Panc1 (cell line): Measurements from ENCODE around the gene SDC3. TPM values are rescaled to one million over a fixed set of nuclear protein-coding genes. Genes with fewer than 3 reads are reported as not detected.

ENCODE experiments used
- ATAC-seq: fragments of 200-7000 bp; cut with Tn5 transposase; 2 replicates; pipeline ENCODE4 v1.9.1; 2020; ENCODE audit warnings: mild to moderate bottlenecking, moderate library complexity
- BruUV-seq: library from RNA; stranded (reverse); fragments of 400-500 nt; replicated peaks from 2 replicates; lab custom pipeline; 2021; lab: Mats Ljungman, UMichigan
- CTCF ChIA-PET: fragments of 300-600 bp; sonication (Branson Sonifier 250); formaldehyde crosslinking; loops from one replicate; lab custom pipeline; 2022; ENCODE audit warnings: antibody characterized with exemption; lab: Charles Lee
- POLR2A ChIA-PET: fragments of 300-600 bp; sonication (Branson Sonifier 250); formaldehyde crosslinking; loops from one replicate; lab custom pipeline; 2022; ENCODE audit warnings: antibody characterized with exemption; lab: Charles Lee
- DNase-seq: peaks from one replicate; pipeline ENCODE4 v3.0.0-alpha.2; 2010; ENCODE audit warnings: low read depth, low spot score
- H3K27ac ChIP-seq: 2 replicates; pipeline ENCODE4 v1.5.1; 2011; ENCODE audit warnings: mild to moderate bottlenecking, low read length, inconsistent platforms
- H3K27me3 ChIP-seq: fragments of 200-500 bp; sonication (Bioruptor generic); 2 replicates; pipeline ENCODE4 v1.6.0; 2014; ENCODE audit warnings: low read length, inconsistent platforms; ENCODE audit not compliant: control insufficient read depth, insufficient read depth
- H3K36me3 ChIP-seq: fragments of 200-500 bp; sonication (Bioruptor generic); 2 replicates; pipeline ENCODE4 v1.5.1; 2014; ENCODE audit warnings: inconsistent platforms, mild to moderate bottlenecking, low read length, moderate library complexity; ENCODE audit not compliant: control insufficient read depth, insufficient read depth
- H3K4me1 ChIP-seq: 2 replicates; pipeline ENCODE4 v1.5.1; 2011; ENCODE audit warnings: inconsistent platforms, mild to moderate bottlenecking, low read length, moderate library complexity; ENCODE audit not compliant: control insufficient read depth, insufficient read depth
- H3K4me3 ChIP-seq, 2 experiments: 2 replicates each; pipeline ENCODE4 v1.5.1; 2011 to 2012; ENCODE audit warnings: low read depth in 2 of 2, low read length in 2 of 2, mild to moderate bottlenecking in 2 of 2, inconsistent platforms in 1 of 2, moderate library complexity in 1 of 2
- H3K9me3 ChIP-seq: fragments of 200-500 bp; sonication (Bioruptor generic); 2 replicates; pipeline ENCODE4 v1.5.1; 2014; ENCODE audit warnings: low read depth, mild to moderate bottlenecking, inconsistent platforms, low read length, moderate library complexity; ENCODE audit not compliant: control insufficient read depth, insufficient read depth
- POLR2AphosphoS5 ChIP-seq: IDR thresholded peaks from 2 replicates; pipeline ENCODE4 v1.6.1; 2012; ENCODE audit warnings: mild to moderate bottlenecking, low read depth, low read length, moderate library complexity
- SIN3A ChIP-seq: IDR thresholded peaks from 2 replicates; pipeline ENCODE4 v1.6.1; 2012; ENCODE audit warnings: low read depth, mild to moderate bottlenecking, low read length, moderate library complexity, borderline replicate concordance; ENCODE audit not compliant: insufficient read depth
- TCF7L2 ChIP-seq: IDR thresholded peaks from 2 replicates; pipeline ENCODE4 v1.6.1; 2011; ENCODE audit warnings: mild to moderate bottlenecking, low read depth, low read length, inconsistent platforms
- in situ Hi-C: cut with HindIII; loops from 2 replicates; pipeline ENCODE4 v1.10.0; 2016; ENCODE audit warnings: low sequenced_read_pairs, low pct_unique_long_range_greater_than_20kb
- intact Hi-C: fragments of 100-400 bp; cut with micrococcal nuclease; formaldehyde crosslinking; loops from one replicate; pipeline ENCODE4 v1.10.0; 2022; ENCODE audit not compliant: unreplicated experiment
- total RNA-seq: library from RNA; stranded (reverse); gene quantifications from one replicate; pipeline ENCODE4 v1.2.1, GENCODE V29; 2021; ENCODE audit not compliant: unreplicated experiment
- TF ChIP-seq, protein P1 (sequence below), 2 experiments: IDR thresholded peaks; 2 replicates each; pipeline ENCODE4 v1.6.1; 2011 to 2012; ENCODE audit warnings: low read depth in 2 of 2, control low read depth in 1 of 2, low read length in 1 of 2, mild to moderate bottlenecking in 1 of 2, moderate library complexity in 1 of 2; ENCODE audit not compliant: insufficient read depth in 1 of 2
- TF ChIP-seq, protein P2 (sequence below): fragments of 450-650 bp; IDR thresholded peaks from 2 replicates; pipeline ENCODE4 v1.5.1; 2017; ENCODE audit warnings: mild to moderate bottlenecking

Gene SDC3
- total RNA-seq, 1 experiment from 2014 or later, result 36.1 TPM

DNA sequence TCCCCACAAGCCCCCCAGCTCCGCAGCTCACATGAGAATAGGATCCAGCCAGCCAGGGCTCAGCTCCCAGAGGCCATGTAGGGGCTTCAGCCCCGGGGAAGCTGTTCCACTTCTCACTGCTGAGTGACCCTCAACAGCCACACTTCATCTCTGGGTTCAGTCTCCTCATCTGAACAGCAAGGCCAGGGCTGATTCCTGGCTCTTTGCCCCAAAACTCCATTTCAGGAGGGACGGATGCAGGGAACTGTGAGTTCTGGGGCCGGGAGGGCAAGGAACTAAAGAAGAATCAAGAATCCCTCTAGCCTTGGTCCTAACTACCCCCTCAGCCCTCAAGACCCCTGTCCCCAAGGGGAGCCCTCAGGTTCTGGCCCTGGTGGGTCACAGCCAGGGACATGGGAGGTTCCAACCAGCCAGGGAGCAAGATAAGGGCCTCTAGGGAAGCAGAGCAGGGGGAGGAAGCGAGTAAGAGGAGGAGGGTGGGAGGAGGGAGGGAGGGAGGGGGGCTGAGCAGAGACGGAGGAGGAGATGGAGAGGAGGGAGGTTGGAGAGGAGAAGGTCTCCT, 13.1 kb downstream of the SDC3 start:
- ChIA-PET POLR2A (no interaction called here), CTCF (interaction anchor here (0.5 kb wide), 1 partner anchor 165 kb away, joined by 3 read pairs; no protein-coding TSS in a partner anchor)
- H3K27me3 ChIP-seq, result no peaks in the 10 kb centered on the region
- no TSS peak for BruUV-seq
- no peak overlapping the region for H3K27ac ChIP-seq
- no peak for DNase-seq
- no peaks in the 10 kb centered on the region for H3K36me3 ChIP-seq
- in situ Hi-C loops, result no loop called here
- no peaks in the 10 kb centered on the region for H3K9me3 ChIP-seq
- intact Hi-C loops, result no loop called here
- no peak overlapping the region for H3K4me3 ChIP-seq
- no peak for TF ChIP-seq SIN3A
- no peak for TF ChIP-seq POLR2AphosphoS5
- TF ChIP-seq, protein P1, sequence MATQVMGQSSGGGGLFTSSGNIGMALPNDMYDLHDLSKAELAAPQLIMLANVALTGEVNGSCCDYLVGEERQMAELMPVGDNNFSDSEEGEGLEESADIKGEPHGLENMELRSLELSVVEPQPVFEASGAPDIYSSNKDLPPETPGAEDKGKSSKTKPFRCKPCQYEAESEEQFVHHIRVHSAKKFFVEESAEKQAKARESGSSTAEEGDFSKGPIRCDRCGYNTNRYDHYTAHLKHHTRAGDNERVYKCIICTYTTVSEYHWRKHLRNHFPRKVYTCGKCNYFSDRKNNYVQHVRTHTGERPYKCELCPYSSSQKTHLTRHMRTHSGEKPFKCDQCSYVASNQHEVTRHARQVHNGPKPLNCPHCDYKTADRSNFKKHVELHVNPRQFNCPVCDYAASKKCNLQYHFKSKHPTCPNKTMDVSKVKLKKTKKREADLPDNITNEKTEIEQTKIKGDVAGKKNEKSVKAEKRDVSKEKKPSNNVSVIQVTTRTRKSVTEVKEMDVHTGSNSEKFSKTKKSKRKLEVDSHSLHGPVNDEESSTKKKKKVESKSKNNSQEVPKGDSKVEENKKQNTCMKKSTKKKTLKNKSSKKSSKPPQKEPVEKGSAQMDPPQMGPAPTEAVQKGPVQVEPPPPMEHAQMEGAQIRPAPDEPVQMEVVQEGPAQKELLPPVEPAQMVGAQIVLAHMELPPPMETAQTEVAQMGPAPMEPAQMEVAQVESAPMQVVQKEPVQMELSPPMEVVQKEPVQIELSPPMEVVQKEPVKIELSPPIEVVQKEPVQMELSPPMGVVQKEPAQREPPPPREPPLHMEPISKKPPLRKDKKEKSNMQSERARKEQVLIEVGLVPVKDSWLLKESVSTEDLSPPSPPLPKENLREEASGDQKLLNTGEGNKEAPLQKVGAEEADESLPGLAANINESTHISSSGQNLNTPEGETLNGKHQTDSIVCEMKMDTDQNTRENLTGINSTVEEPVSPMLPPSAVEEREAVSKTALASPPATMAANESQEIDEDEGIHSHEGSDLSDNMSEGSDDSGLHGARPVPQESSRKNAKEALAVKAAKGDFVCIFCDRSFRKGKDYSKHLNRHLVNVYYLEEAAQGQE (IDR thresholded peaks at IDR 0.05; ENCODE audit: insufficient read depth in 1 of 2, low read depth in 2 of 2, low read length in 1 of 2), result no peak
- no peak for TF ChIP-seq TCF7L2
- TF ChIP-seq, protein P2, sequence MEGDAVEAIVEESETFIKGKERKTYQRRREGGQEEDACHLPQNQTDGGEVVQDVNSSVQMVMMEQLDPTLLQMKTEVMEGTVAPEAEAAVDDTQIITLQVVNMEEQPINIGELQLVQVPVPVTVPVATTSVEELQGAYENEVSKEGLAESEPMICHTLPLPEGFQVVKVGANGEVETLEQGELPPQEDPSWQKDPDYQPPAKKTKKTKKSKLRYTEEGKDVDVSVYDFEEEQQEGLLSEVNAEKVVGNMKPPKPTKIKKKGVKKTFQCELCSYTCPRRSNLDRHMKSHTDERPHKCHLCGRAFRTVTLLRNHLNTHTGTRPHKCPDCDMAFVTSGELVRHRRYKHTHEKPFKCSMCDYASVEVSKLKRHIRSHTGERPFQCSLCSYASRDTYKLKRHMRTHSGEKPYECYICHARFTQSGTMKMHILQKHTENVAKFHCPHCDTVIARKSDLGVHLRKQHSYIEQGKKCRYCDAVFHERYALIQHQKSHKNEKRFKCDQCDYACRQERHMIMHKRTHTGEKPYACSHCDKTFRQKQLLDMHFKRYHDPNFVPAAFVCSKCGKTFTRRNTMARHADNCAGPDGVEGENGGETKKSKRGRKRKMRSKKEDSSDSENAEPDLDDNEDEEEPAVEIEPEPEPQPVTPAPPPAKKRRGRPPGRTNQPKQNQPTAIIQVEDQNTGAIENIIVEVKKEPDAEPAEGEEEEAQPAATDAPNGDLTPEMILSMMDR, result no peak
- H3K4me1 ChIP-seq, result no peaks in the 10 kb centered on the region
- no peak for ATAC-seq

DNA sequence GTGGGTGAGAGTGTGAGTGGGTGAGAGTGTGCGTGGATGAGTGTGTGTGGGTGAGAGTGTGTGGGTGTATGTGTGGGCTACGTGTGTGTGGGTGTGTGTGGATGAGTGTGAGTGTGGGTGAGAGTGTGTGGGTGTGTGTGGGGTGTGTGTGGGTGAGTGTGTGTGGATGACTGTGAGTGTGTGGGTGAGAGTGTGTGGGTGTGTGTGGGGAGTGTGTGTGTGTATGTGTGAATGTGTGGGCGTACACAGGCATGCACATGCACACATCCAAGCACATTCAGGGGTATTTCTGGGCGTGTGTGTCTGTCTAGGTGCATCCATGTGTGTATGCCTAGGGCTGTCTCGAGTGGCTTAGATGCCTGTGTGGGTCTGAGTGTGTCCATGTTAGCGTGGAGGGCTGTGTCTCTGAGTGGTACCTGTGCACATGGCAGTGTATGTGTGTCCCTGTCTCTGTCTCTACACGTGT, 14.0 kb downstream of the SDC3 start:
- POLR2A ChIA-PET, result no interaction called here
- no peak for DNase-seq
- no peak for ATAC-seq
- no peaks in the 10 kb centered on the region for H3K9me3 ChIP-seq
- H3K36me3 ChIP-seq, result no peaks in the 10 kb centered on the region
- BruUV-seq, result no TSS peak
- TF ChIP-seq SIN3A (no peak), TCF7L2 (no peak), POLR2AphosphoS5 (no peak)
- intact Hi-C loops (no loop called here), in situ Hi-C loops (no loop called here)
- H3K4me3 ChIP-seq, result no peak overlapping the region
- no peaks in the 10 kb centered on the region for H3K4me1 ChIP-seq
- no peaks in the 10 kb centered on the region for H3K27me3 ChIP-seq
- CTCF ChIA-PET, result no interaction called here
- no peak overlapping the region for H3K27ac ChIP-seq
